H9 (cell line): Measurements from ENCODE around the gene TJP2. TPM values are rescaled to one million over a fixed set of nuclear protein-coding genes. Genes with fewer than 3 reads are reported as not detected.

Experiments used
- DNase-seq: peaks from one replicate; pipeline ENCODE4 v3.0.0-alpha.2; 2017
- H2AFZ ChIP-seq: one replicate; pipeline ENCODE4 v1.6.1; 2013; ENCODE audit warnings: mild to moderate bottlenecking, low read length, control low read depth, moderate library complexity
- H2AK5ac ChIP-seq: 2 replicates; pipeline ENCODE4 v1.6.1; 2013; ENCODE audit warnings: low read length, control low read depth, mixed read lengths; ENCODE audit not compliant: insufficient read length
- H2BK120ac ChIP-seq: one replicate; pipeline ENCODE4 v1.6.1; 2013; ENCODE audit warnings: low read depth, mild to moderate bottlenecking, low read length, control low read depth, inconsistent platforms; ENCODE audit not compliant: poor library complexity, severe bottlenecking
- H2BK12ac ChIP-seq: 2 replicates; pipeline ENCODE4 v1.6.1; 2013; ENCODE audit warnings: low read length, control low read depth, mixed read lengths, low read depth; ENCODE audit not compliant: insufficient read length
- H2BK15ac ChIP-seq: 2 replicates; pipeline ENCODE4 v1.6.1; 2013; ENCODE audit warnings: low read depth, low read length, control low read depth
- H2BK20ac ChIP-seq: one replicate; pipeline ENCODE4 v1.6.1; 2013; ENCODE audit warnings: low read depth, mild to moderate bottlenecking, low read length, control low read depth, inconsistent platforms; ENCODE audit not compliant: poor library complexity, severe bottlenecking
- H2BK5ac ChIP-seq: 2 replicates; pipeline ENCODE4 v1.6.1; 2013; ENCODE audit warnings: low read length, control low read depth, mixed read lengths; ENCODE audit not compliant: insufficient read length
- H3K14ac ChIP-seq: 2 replicates; pipeline ENCODE4 v1.6.1; 2013; ENCODE audit warnings: low read length, control low read depth; ENCODE audit not compliant: insufficient read depth
- H3K18ac ChIP-seq: 2 replicates; pipeline ENCODE4 v1.6.1; 2013; ENCODE audit warnings: low read depth, mild to moderate bottlenecking, mixed read lengths, low read length, control low read depth; ENCODE audit not compliant: insufficient read length
- H3K23ac ChIP-seq: 2 replicates; pipeline ENCODE4 v1.6.1; 2013; ENCODE audit warnings: low read length, control low read depth, mixed read lengths, low read depth; ENCODE audit not compliant: insufficient read length
- H3K23me2 ChIP-seq: 2 replicates; pipeline ENCODE4 v1.6.1; 2013; ENCODE audit warnings: low read depth, mild to moderate bottlenecking, mixed read lengths, low read length, control low read depth; ENCODE audit not compliant: insufficient read length, poor library complexity, severe bottlenecking
- H3K27ac ChIP-seq: 2 replicates; pipeline ENCODE4 v1.5.1; 2013; ENCODE audit warnings: low read length, control low read depth, mixed read lengths, low read depth; ENCODE audit not compliant: insufficient read length
- H3K27me3 ChIP-seq: 2 replicates; pipeline ENCODE4 v1.6.1; 2013; ENCODE audit warnings: low read length, control low read depth, inconsistent platforms; ENCODE audit not compliant: insufficient read depth
- H3K4ac ChIP-seq: 2 replicates; pipeline ENCODE4 v1.6.1; 2013; ENCODE audit warnings: low read depth, mild to moderate bottlenecking, control low read depth, inconsistent platforms, low read length, moderate library complexity
- H3K4me1 ChIP-seq: 2 replicates; pipeline ENCODE4 v1.6.1; 2013; ENCODE audit warnings: low read length, control low read depth, inconsistent platforms; ENCODE audit not compliant: insufficient read depth
- H3K4me2 ChIP-seq: 2 replicates; pipeline ENCODE4 v1.6.1; 2013; ENCODE audit warnings: low read length, control low read depth, mixed read lengths; ENCODE audit not compliant: insufficient read length, insufficient read depth
- H3K56ac ChIP-seq: 2 replicates; pipeline ENCODE4 v1.6.1; 2013; ENCODE audit warnings: low read depth, mild to moderate bottlenecking, mixed read lengths, low read length, control low read depth; ENCODE audit not compliant: insufficient read length
- H3K79me1 ChIP-seq: 2 replicates; pipeline ENCODE4 v1.6.1; 2013; ENCODE audit warnings: low read depth, mild to moderate bottlenecking, moderate library complexity, low read length, control low read depth, inconsistent platforms; ENCODE audit not compliant: insufficient read depth, poor library complexity, severe bottlenecking
- H3K79me2 ChIP-seq: 2 replicates; pipeline ENCODE4 v1.6.1; 2013; ENCODE audit warnings: low read length, control low read depth, inconsistent platforms; ENCODE audit not compliant: insufficient read depth
- H3K9ac ChIP-seq: 2 replicates; pipeline ENCODE4 v1.6.1; 2013; ENCODE audit warnings: low read length, control low read depth, mixed read lengths; ENCODE audit not compliant: insufficient read length; ENCODE audit errors: extremely low read depth
- H3K9me3 ChIP-seq: one replicate; pipeline ENCODE4 v1.6.1; 2013; ENCODE audit warnings: low read depth, low read length, inconsistent platforms; ENCODE audit not compliant: control insufficient read depth
- H3T11ph ChIP-seq: one replicate; pipeline ENCODE4 v1.6.1; 2013; ENCODE audit warnings: mild to moderate bottlenecking, low read length, control low read depth, inconsistent platforms
- H4K20me1 ChIP-seq: one replicate; pipeline ENCODE4 v1.6.1; 2013; ENCODE audit not compliant: control insufficient read depth, insufficient read length, insufficient read depth
- H4K5ac ChIP-seq: 2 replicates; pipeline ENCODE4 v1.6.1; 2013; ENCODE audit warnings: low read depth, mild to moderate bottlenecking, mixed read lengths, low read length, control low read depth; ENCODE audit not compliant: insufficient read length
- H4K8ac ChIP-seq: replicated peaks from 2 replicates; pipeline ENCODE4 v1.6.1; 2013; ENCODE audit warnings: low read length, control low read depth, mixed read lengths, low read depth; ENCODE audit not compliant: insufficient read length
- H4K91ac ChIP-seq: 2 replicates; pipeline ENCODE4 v1.6.1; 2013; ENCODE audit warnings: low read depth, mild to moderate bottlenecking, moderate library complexity, mixed read lengths, low read length, control low read depth; ENCODE audit not compliant: insufficient read length
- H3K27ac Mint-ChIP-seq, 3 experiments: 2 replicates in 2 of 3; 3 replicates in 1 of 3; pipeline ENCODE4 v1.8.0; 2020 to 2021; ENCODE audit warnings: mixed read lengths in 3 of 3, mild to moderate bottlenecking in 1 of 3, moderate library complexity in 1 of 3
- H3K27me3 Mint-ChIP-seq: 2 replicates; pipeline ENCODE4 v1.8.0; 2021; ENCODE audit warnings: low read depth, mild to moderate bottlenecking, moderate library complexity, mixed read lengths
- H3K36me3 Mint-ChIP-seq, 3 experiments: 2 replicates in 2 of 3; 3 replicates in 1 of 3; pipeline ENCODE4 v1.8.0; 2020 to 2021; ENCODE audit warnings: low read depth in 3 of 3, mixed read lengths in 3 of 3; ENCODE audit not compliant: insufficient read depth in 1 of 3
- H3K4me1 Mint-ChIP-seq, 2 experiments: 2 replicates each; pipeline ENCODE4 v1.8.0; 2020; ENCODE audit warnings: mixed read lengths in 2 of 2
- H3K4me3 Mint-ChIP-seq, 2 experiments: 2 replicates in 1 of 2; 3 replicates in 1 of 2; pipeline ENCODE4 v1.8.0; 2020 to 2021; ENCODE audit warnings: mild to moderate bottlenecking in 2 of 2, mixed read lengths in 2 of 2, moderate library complexity in 1 of 2
- H3K9me3 Mint-ChIP-seq, 2 experiments: 2 replicates in 1 of 2; 3 replicates in 1 of 2; pipeline ENCODE4 v1.8.0; 2020; ENCODE audit warnings: mild to moderate bottlenecking in 2 of 2, mixed read lengths in 2 of 2, moderate library complexity in 1 of 2
- CTCF ChIP-seq: fragments of 200-600 bp; sonication (generic); conservative IDR thresholded peaks from 3 replicates; pipeline ENCODE4 v1.8.0; 2021; ENCODE audit warnings: antibody characterized with exemption, mild to moderate bottlenecking
- WGBS: extraction: QIAGEN DNeasy Blood & Tissue Kit; methylation state at CpG from one replicate; pipeline ENCODE4 v1.1.7; 2013; ENCODE audit warnings: missing lambda C conversion rate, low lambda C conversion rate, mixed read lengths; ENCODE audit not compliant: insufficient read length; ENCODE audit errors: extremely low coverage; 5-methylcytosine and 5-hydroxymethylcytosine counted together
- total RNA-seq: library from RNA; stranded (reverse); gene quantifications from 2 replicates; pipeline ENCODE4 v1.2.1, GENCODE V29; 2021

The TJP2 gene
- total RNA-seq, 1 experiment from 2014 or later, result 130 TPM

DNA sequence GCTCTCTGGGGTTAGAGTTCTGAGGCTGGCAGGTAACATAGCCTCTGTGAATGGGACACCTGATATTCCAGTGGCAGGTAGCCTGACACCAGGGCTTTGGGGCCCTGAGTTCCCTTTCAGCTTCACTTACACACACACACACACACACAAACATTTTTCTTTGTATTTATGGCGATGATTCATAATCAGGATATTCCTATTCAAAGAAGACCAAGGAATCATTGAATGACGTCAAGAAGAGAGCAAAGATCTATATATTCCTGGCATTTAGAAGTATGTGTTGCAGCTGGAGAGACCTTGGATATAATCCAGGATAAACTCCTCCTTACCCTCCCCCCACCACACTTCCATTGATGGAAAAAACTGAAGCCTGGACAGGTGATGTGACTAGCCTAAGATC lies 143.0 kb downstream of the TJP2 start:
- Mint-ChIP-seq H3K36me3 (peaks cover 20 to 28% (median 25%) of the 10 kb centered on the region in 3 experiments), H3K27ac (no peak overlapping the region; a peak in 1 of 7 replicates), H3K27me3 (peaks cover 3% of the 10 kb centered on the region; the same call in 1 of the 2 replicates), H3K4me1 (peaks cover 23 to 32% of the 10 kb centered on the region in 2 experiments), H3K9me3 (peaks cover 25 to 42% of the 10 kb centered on the region in 2 experiments), H3K4me3 (no peak overlapping the region)
- Histone ChIP-seq H3K9me3 (peaks cover 18% of the 10 kb centered on the region), H3K27me3 (no peaks in the 10 kb centered on the region), H3K23ac (no peak overlapping the region), H2BK20ac (no peak overlapping the region), H2AFZ (no peak overlapping the region), H3K9ac (no peak overlapping the region), H3K79me2 (no peaks in the 10 kb centered on the region), H3K18ac (no peak overlapping the region), H2BK120ac (no peak overlapping the region), H3K27ac (no peak overlapping the region), H2BK5ac (no peak overlapping the region), H2BK15ac (no peak overlapping the region), H3K23me2 (no peaks in the 10 kb centered on the region), H4K91ac (no peak overlapping the region), H2BK12ac (no peak overlapping the region), H3K56ac (no peak overlapping the region), H3K4me1 (peaks cover 9% of the 10 kb centered on the region; the same call in 1 of the 2 replicates), H3K79me1 (no peaks in the 10 kb centered on the region), H2AK5ac (no peak overlapping the region), H3K4me2 (no peak overlapping the region), H3K4ac (no peak overlapping the region), H4K8ac (no peak overlapping the region), H3T11ph (no peak overlapping the region), H4K20me1 (no peaks in the 10 kb centered on the region), H4K5ac (no peak overlapping the region), H3K14ac (no peak overlapping the region)
- no CpG with 5 or more reads among the region's 2 CpGs for WGBS
- DNase-seq, result no peak
- TF ChIP-seq CTCF, result no peak
